DMS114 treated with DMSO at 0.1 percent for 48 hours (cell line): Measurements from ENCODE around the gene PRR14L.

ENCODE experiments used
- DNase-seq: peaks from one replicate; lab custom pipeline; 2025; ENCODE audit not compliant: unreplicated experiment; lab: John Stamatoyannopoulos, UW

Gene PRR14L

DNA sequence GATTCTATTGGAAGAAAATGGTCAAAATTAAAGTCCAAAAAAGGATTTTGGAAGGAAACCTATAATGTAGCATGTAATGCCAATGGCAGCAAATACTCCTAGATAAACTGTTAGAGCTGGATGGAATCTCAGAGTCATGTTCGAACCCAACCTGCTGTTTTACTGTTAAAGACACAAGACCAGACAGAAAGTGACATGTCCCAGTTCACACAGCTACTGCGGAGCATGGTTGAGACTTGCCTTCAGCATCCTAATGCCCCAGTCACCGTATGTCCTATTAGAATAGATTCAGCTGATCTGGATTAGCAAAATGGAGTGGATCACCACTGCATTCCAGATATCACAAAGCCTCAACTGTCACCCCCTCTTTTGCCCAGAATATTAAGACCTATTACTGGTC is 102.9 kb downstream of the PRR14L start:
- DNase-seq: no peak

DNA sequence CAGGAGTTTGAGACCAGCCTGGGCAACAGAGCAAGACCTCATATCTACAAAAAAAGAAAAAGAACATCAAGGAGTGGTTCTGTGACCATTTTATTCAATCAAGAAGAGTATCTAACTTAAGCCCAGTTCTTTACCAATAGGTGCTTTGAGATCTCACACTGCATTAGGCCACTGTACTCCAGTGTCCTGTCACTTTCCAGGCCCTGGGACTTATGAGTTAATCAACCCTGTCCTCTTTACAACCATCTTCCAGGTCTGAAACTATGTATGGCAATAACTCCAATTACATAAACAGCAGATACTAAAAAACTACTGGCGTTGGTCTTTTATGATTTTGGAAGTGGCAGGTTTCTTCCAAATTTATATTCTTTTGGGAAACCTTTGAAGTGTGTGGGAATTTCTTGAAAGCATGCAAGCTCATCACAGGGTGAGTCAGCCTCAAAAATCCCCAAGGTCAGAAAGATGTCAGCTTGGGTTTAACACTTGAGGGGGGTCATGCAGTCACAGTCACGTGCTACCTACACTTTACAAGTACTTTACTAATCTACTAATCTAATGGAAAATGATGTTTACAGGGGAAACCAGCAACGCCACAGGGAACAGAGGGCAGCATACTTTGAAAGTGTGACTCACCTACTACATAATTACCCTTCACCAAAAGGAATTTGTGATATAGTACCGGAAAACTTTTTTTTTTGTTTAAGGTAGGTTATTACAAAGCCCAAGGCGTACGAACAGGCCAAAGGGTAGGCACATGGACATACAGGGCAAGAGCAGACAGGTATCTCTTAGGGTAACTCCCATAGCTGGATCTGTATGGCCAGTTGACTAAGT is 103.5 kb downstream of the PRR14L start:
- no peak for DNase-seq

DNA sequence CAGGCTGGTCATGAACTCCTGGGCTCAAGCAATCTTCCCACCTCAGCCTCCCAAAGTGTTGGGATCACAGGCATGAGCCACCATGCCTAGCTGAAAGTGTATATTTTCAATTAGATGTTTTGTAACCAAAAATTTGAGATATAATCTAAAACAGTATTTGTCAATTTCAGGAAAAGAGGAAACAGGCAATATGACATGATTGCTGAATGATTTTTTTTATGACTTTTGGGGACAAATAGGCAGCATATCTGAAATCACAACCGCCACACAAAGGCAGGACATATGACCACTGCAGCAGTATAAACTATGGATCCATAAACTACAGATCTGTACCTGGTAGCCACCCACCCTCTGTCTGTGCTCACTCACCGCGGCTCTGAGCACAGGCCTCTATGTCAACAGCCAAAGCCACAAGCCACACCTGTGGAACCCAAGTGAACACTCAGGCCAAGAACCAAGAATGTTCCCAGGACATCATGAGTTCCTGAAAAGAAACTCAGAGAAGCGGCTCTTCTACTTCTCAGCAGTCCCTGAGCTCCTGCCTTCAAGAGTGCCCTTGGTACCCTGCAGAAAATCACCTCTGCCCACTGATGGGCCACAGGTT is 110.4 kb downstream of the PRR14L start:
- no peak for DNase-seq

DNA sequence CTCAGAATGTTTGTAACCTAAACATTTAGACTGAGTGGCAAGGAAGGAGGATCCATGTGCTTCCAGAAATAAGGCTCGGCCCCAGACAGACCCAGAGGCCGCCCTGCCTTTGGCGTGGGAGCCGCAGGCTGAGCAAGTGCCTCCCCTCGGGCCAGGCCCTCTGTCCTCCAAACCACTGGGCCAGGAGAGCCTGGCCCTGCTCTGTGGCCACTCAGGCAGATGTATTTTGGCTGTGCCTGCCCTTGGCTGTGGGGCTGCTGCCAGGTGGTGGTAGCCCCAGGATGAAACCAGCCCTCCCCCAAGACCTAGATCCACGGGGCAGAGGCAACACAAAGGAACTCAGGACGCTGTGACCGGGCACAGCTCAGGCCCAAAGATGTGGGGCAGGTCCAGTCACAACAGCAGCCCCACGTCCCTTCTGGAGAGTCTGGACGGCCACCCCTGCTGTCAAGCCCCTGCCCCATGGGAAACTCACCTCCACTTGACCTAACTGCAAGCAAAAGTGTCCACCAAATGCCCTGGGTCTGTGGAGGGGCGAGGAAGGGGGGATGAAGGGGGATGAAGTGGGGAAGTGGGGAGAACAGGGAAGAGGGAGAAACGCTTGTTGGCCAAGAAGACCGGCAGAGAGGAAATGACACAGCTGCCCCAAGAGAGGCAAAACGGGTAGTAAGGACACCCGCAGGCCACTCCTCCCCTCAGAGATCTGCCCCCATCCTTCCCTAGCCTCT is 111.9 kb downstream of the PRR14L start:
- no peak for DNase-seq

DNA sequence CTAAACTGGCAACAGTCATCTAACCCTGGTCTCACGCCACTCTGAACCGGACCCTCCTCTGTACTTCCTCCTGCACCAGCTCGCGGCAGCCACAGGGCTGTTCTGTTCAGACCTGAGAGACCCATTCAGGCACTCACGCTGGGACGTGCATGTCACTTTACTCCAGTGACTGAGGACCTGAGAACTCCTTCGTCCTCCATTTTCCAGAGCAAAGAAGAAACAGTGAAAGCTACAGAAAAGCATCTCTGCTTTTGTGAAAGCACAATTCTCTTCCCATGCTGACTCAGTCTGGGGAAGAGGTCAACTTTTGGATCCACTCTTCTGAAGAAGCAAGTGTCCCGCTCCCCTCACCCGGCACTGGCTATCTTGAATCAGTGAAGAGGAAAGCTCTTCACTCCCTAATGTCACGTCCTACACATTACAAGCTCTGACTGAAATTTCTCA is 112.5 kb downstream of the PRR14L start:
- DNase-seq: no peak

DNA sequence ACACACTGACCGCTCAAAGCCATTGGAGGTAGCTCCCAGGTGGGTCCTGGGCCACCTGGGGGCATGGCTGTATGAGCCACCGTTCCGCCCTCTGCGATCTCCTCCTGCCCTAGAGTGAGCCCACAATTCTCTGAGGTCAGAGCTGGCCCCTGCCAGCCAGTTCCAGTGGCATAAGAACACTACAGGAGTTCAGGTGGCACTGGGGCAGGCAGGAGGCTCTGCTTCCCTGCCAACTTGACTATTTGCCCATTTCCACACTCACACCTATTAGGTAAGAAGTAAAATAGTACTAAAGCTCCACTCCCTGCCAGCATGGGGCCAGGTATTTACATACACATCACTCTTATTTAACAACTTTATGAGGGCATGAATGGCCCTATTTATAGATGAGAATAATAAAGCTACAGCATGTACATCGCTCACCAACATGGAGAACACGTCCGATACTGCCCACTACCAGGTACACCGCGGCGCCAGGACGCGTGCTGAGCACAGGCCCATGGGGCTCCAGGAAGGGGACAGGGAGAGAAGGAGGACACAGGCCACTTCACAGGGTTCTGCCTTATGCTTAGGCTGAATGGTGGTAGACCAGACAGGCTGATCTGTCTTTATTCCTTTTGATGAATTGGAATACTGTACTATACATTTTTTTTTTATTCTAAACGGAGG is 114.2 kb downstream of the PRR14L start:
- DNase-seq: no peak

DNA sequence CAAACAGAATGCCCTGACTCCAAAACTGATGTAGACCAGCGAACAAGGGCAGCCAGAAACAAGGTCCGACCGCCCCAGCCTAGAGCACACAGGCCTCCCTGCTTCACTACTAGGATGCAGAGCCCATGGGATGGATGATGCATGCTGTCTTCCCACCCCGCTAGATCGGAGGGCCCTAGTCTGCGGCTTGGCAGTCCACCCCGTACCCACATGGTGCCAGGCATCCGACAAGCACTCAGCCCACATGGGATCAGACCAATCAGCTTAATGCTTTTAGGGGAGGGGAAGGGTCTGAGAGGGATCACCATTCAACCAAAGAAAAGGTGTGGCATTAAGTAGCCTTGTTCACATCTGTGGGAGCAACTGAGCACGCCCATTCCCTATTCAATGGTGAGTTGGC is 118.5 kb downstream of the PRR14L start:
- no peak for DNase-seq
